ENCODE results near the gene PLCG2. TPM values are rescaled to one million over a fixed set of nuclear protein-coding genes. Genes with fewer than 3 reads are reported as not detected.
A peak's percentile ranks its signal among the peaks of the same experiment; 100 is the strongest.

PLCG2 gene
- total RNA-seq, 1 experiment from 2014 or later: 6.0 TPM

- Histone ChIP-seq H3K27ac (ENCODE audit: insufficient read length, low read depth, low read length) (no peak overlapping the region), H2AFZ (ENCODE audit: low read length) (no peak overlapping the region), H4K91ac (ENCODE audit: insufficient read length, low read depth, low read length) (no peak overlapping the region)
Observed at GRCh38 chr16:81928975-81929374, 149.9 kb downstream of the PLCG2 start.

More at GRCh38 chr16:81928975-81929374, 149.9 kb downstream of the PLCG2 start:
- Histone ChIP-seq H3K4ac (ENCODE audit: low read depth, low read length) (no peak overlapping the region), H3K18ac (ENCODE audit: insufficient read length, low read depth, low read length) (peak overlapping the region; percentile 31), H3K4me1 (ENCODE audit: insufficient read depth, low read length) (no peaks in the 10 kb centered on the region), H3K23me2 (ENCODE audit: insufficient read length, low read depth, low read length, poor library complexity, severe bottlenecking) (no peaks in the 10 kb centered on the region), H3K79me1 (ENCODE audit: insufficient read depth, low read depth, low read length, poor library complexity, severe bottlenecking) (no peaks in the 10 kb centered on the region), H2BK20ac (ENCODE audit: low read depth, low read length, poor library complexity, severe bottlenecking) (no peak overlapping the region), H4K8ac (replicated peaks; ENCODE audit: insufficient read length, low read depth, low read length) (no peak overlapping the region), H2BK15ac (ENCODE audit: low read depth, low read length) (no peak overlapping the region), H2BK120ac (ENCODE audit: low read depth, low read length, poor library complexity, severe bottlenecking) (no peak overlapping the region), H3K27me3 (ENCODE audit: insufficient read depth, low read length) (no peaks in the 10 kb centered on the region), H3K9ac (ENCODE audit: extremely low read depth, insufficient read length, low read length) (no peak overlapping the region), H3K9me3 (ENCODE audit: control insufficient read depth, low read depth, low read length) (no peaks in the 10 kb centered on the region), H3K79me2 (ENCODE audit: insufficient read depth, low read length) (no peaks in the 10 kb centered on the region), H4K20me1 (ENCODE audit: control insufficient read depth, insufficient read depth, insufficient read length) (no peaks in the 10 kb centered on the region), H3K4me2 (ENCODE audit: insufficient read depth, insufficient read length, low read length) (no peak overlapping the region), H4K5ac (ENCODE audit: insufficient read length, low read depth, low read length) (no peak overlapping the region), H3K14ac (ENCODE audit: insufficient read depth, low read length) (no peak overlapping the region; the same call in 1 of the 2 replicates), H3T11ph (ENCODE audit: low read length) (no peak overlapping the region), H3K23ac (ENCODE audit: insufficient read length, low read depth, low read length) (no peak overlapping the region), H2BK5ac (ENCODE audit: insufficient read length, low read length) (no peak overlapping the region), H3K56ac (ENCODE audit: insufficient read length, low read depth, low read length) (no peak overlapping the region), H2BK12ac (ENCODE audit: insufficient read length, low read depth, low read length) (no peak overlapping the region), H2AK5ac (ENCODE audit: insufficient read length, low read length) (no peak overlapping the region)
- no peak for TF ChIP-seq CTCF (conservative IDR thresholded peaks at IDR 0.05)
- Mint-ChIP-seq H3K9me3 (no peaks in the 10 kb centered on the region), H3K4me1 (peaks cover 6% of the 10 kb centered on the region in 2 experiments; a peak in 2 of 4 replicates), H3K4me3 (no peak overlapping the region), H3K27me3 (ENCODE audit: low read depth) (no peaks in the 10 kb centered on the region; the same call in 1 of the 2 replicates), H3K36me3 (ENCODE audit: insufficient read depth in 1 of 3, low read depth in 3 of 3) (no peaks in the 10 kb centered on the region; a peak in 2 of 7 replicates), H3K27ac (peak overlapping the region in 1 of 3 experiments; percentile 91; a peak in 1 of 7 replicates)
- no peak for DNase-seq
- WGBS (ENCODE audit: extremely low coverage, insufficient read length, low lambda C conversion rate): no CpG with 5 or more reads among the region's 8 CpGs
